Measurements from ENCODE around the gene INPP4A. TPM values are rescaled to one million over a fixed set of nuclear protein-coding genes. Genes with fewer than 3 reads are reported as not detected.

Gene INPP4A
- total RNA-seq, 4 donors from 2014 or later: 7.4 to 17.9 (median 9.4) TPM

- TF ChIP-seq POLR2A (IDR thresholded peaks at IDR 0.05) (no peak), CTCF (IDR thresholded peaks at IDR 0.05) (no peak)
- 62 to 66% methylated on average over 4 of the region's 4 CpGs for WGBS, 2 donors
- H3K27ac ChIP-seq: peak overlapping the region in 3 of 4 donors; percentile 23 to 49 (median 44)
These were observed 70.2 kb downstream of the INPP4A start for GRCh38 chr2:98514879-98515249.

GRCh38 chr2:98515250-98515991 is 70.8 kb downstream of the INPP4A start:
- H3K36me3 ChIP-seq: peaks cover 0 to 7% (median 0%) of the 10 kb centered on the region in 3 donors
- no peak for DNase-seq
- H3K27ac ChIP-seq: peak overlapping the region in 3 of 4 donors; percentile 23 to 49 (median 44)
- H3K9me3 ChIP-seq: no peaks in the 10 kb centered on the region
- no peaks in the 10 kb centered on the region for H3K27me3 ChIP-seq
- TF ChIP-seq CTCF (IDR thresholded peaks at IDR 0.05) (no peak), POLR2A (IDR thresholded peaks at IDR 0.05) (no peak)
- peaks cover 0 to 39% (median 14%) of the 10 kb centered on the region in 3 donors for H3K4me1 ChIP-seq
- 65 to 80% methylated on average over 10 of the region's 13 CpGs for WGBS, 2 donors
- intact Hi-C loops (cut with DNase I): no loop called here
- no peak overlapping the region for H3K4me3 ChIP-seq

More at GRCh38 chr2:98514879-98515249, 70.2 kb downstream of the INPP4A start:
- Histone ChIP-seq H3K27me3 (no peaks in the 10 kb centered on the region), H3K9me3 (no peaks in the 10 kb centered on the region), H3K36me3 (peaks cover 0 to 2% (median 0%) of the 10 kb centered on the region in 3 donors), H3K4me3 (no peak overlapping the region), H3K4me1 (peaks cover 0 to 39% (median 14%) of the 10 kb centered on the region in 3 donors)
- intact Hi-C loops (cut with DNase I): no loop called here
- DNase-seq: no peak

GRCh38 chr2:98516571-98516970 is 71.9 kb downstream of the INPP4A start:
- Histone ChIP-seq H3K27ac (no peak overlapping the region), H3K4me3 (no peak overlapping the region), H3K27me3 (no peaks in the 10 kb centered on the region), H3K9me3 (no peaks in the 10 kb centered on the region), H3K36me3 (peaks cover 0 to 17% (median 0%) of the 10 kb centered on the region in 3 donors), H3K4me1 (peaks cover 0 to 39% (median 14%) of the 10 kb centered on the region in 3 donors)
- no peak for DNase-seq
- TF ChIP-seq CTCF (IDR thresholded peaks at IDR 0.05) (no peak), POLR2A (IDR thresholded peaks at IDR 0.05) (no peak)
- intact Hi-C loops (cut with DNase I): no loop called here
- WGBS, 2 donors: 87 to 90% methylated on average over 3 of the region's 3 CpGs

GRCh38 chr2:98517636-98518035 is 73.0 kb downstream of the INPP4A start:
- DNase-seq: no peak
- WGBS, 2 donors: 84 to 90% methylated on average over 2 of the region's 2 CpGs
- Histone ChIP-seq H3K27me3 (no peaks in the 10 kb centered on the region), H3K4me3 (no peak overlapping the region), H3K36me3 (peaks cover 0 to 19% (median 0%) of the 10 kb centered on the region in 3 donors), H3K9me3 (no peaks in the 10 kb centered on the region), H3K27ac (no peak overlapping the region), H3K4me1 (peaks cover 0 to 39% (median 14%) of the 10 kb centered on the region in 3 donors)
- intact Hi-C loops (cut with DNase I): no loop called here
- TF ChIP-seq POLR2A (IDR thresholded peaks at IDR 0.05) (no peak), CTCF (IDR thresholded peaks at IDR 0.05) (no peak)

GRCh38 chr2:98518101-98518500 is 73.4 kb downstream of the INPP4A start:
- Histone ChIP-seq H3K27me3 (no peaks in the 10 kb centered on the region), H3K4me3 (no peak overlapping the region), H3K27ac (no peak overlapping the region), H3K9me3 (no peaks in the 10 kb centered on the region), H3K36me3 (peaks cover 0 to 19% (median 0%) of the 10 kb centered on the region in 3 donors), H3K4me1 (peaks cover 0 to 39% (median 14%) of the 10 kb centered on the region in 3 donors)
- no peak for DNase-seq
- 47 to 57% methylated on average over 2 to 4 of the region's 4 CpGs for WGBS, 2 donors
- TF ChIP-seq CTCF (IDR thresholded peaks at IDR 0.05) (peak in 4 of 6 experiments; percentile 7 to 27 (median 20)), POLR2A (IDR thresholded peaks at IDR 0.05) (no peak)
- intact Hi-C loops (cut with DNase I): no loop called here

Data from esophagus squamous epithelium (tissue), 5 donors.